Endothelial cell of umbilical vein (primary cell): ENCODE results near the gene CCDC138.

Experiments used
- EZH2 ChIP-seq: IDR thresholded peaks from 2 replicates; pipeline ENCODE4 v1.6.1; 2012; ENCODE audit warnings: borderline replicate concordance, low read depth, mild to moderate bottlenecking, moderate library complexity, low read length, inconsistent platforms; ENCODE audit not compliant: severe bottlenecking
- FOS ChIP-seq: IDR thresholded peaks from 2 replicates; pipeline ENCODE4 v1.6.1; 2011; ENCODE audit warnings: mild to moderate bottlenecking, low read length, moderate library complexity, borderline replicate concordance; ENCODE audit not compliant: insufficient read depth
- MYC ChIP-seq: IDR thresholded peaks from one replicate; pipeline ENCODE4 v1.6.1; 2011; ENCODE audit warnings: mild to moderate bottlenecking, low read depth, low read length
- POLR2A ChIP-seq: IDR thresholded peaks from 2 replicates; pipeline ENCODE4 v1.6.1; 2012; ENCODE audit warnings: low read depth, mild to moderate bottlenecking, control low read depth, low read length
- POLR2AphosphoS5 ChIP-seq: IDR thresholded peaks from 2 replicates; pipeline ENCODE4 v1.6.1; 2012; ENCODE audit warnings: low read depth, mild to moderate bottlenecking, control low read depth, low read length, moderate library complexity; ENCODE audit not compliant: insufficient read depth
- TF ChIP-seq, protein P1 (sequence below), 2 donors: IDR thresholded peaks; 1 replicate in 1 of 2; 2 replicates in 1 of 2; pipeline ENCODE4 v1.5.1; 2011; ENCODE audit warnings: low read length in 2 of 2, mild to moderate bottlenecking in 2 of 2, moderate library complexity in 2 of 2, control low read depth in 1 of 2, inconsistent platforms in 1 of 2, low read depth in 1 of 2; ENCODE audit not compliant: insufficient read depth in 1 of 2; ENCODE audit errors: extremely low read depth in 1 of 2

DNA sequence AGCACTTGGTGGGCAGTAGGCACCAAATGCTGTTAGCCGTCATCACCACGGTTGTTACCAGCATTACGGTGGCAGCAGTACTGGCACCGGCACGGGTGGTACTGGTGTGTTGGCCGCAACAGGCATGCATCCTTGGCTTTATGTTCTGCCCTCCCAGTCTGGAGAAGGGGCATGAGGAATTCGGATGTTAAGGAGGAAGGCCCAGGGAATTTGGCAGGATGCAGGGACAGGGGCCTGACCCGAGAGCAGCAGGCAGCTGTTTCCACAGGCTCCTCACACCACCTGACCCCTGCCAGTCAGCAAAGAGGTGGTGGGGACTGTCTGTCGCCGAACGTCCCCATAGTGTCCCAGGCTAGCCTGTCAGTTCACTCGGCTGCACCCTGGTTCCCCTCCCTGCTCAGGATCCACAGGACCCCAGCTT, 123.5 kb downstream of the CCDC138 start:
- TF ChIP-seq, protein P1, sequence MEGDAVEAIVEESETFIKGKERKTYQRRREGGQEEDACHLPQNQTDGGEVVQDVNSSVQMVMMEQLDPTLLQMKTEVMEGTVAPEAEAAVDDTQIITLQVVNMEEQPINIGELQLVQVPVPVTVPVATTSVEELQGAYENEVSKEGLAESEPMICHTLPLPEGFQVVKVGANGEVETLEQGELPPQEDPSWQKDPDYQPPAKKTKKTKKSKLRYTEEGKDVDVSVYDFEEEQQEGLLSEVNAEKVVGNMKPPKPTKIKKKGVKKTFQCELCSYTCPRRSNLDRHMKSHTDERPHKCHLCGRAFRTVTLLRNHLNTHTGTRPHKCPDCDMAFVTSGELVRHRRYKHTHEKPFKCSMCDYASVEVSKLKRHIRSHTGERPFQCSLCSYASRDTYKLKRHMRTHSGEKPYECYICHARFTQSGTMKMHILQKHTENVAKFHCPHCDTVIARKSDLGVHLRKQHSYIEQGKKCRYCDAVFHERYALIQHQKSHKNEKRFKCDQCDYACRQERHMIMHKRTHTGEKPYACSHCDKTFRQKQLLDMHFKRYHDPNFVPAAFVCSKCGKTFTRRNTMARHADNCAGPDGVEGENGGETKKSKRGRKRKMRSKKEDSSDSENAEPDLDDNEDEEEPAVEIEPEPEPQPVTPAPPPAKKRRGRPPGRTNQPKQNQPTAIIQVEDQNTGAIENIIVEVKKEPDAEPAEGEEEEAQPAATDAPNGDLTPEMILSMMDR (IDR thresholded peaks at IDR 0.05; ENCODE audit: extremely low read depth in 1 of 2, insufficient read depth in 1 of 2, low read depth in 1 of 2, low read length in 2 of 2) = no peak
- TF ChIP-seq EZH2 (no peak), POLR2A (no peak), POLR2AphosphoS5 (no peak), FOS (no peak), MYC (no peak)
